GM21529 (cell line): ENCODE results near the gene DUOX1.

Experiments used
- ATAC-seq: cut with Tn5 transposase; IDR thresholded peaks from one replicate; pipeline ENCODE4 v1.9.1; 2021; ENCODE audit not compliant: unreplicated experiment

Gene DUOX1

GRCh38 chr15:45165536-45165935, 35.7 kb downstream of the DUOX1 start:
- ATAC-seq, result no peak

GRCh38 chr15:45166834-45167630, 37.2 kb downstream of the DUOX1 start:
- peak; percentile 95 for ATAC-seq

DNA sequence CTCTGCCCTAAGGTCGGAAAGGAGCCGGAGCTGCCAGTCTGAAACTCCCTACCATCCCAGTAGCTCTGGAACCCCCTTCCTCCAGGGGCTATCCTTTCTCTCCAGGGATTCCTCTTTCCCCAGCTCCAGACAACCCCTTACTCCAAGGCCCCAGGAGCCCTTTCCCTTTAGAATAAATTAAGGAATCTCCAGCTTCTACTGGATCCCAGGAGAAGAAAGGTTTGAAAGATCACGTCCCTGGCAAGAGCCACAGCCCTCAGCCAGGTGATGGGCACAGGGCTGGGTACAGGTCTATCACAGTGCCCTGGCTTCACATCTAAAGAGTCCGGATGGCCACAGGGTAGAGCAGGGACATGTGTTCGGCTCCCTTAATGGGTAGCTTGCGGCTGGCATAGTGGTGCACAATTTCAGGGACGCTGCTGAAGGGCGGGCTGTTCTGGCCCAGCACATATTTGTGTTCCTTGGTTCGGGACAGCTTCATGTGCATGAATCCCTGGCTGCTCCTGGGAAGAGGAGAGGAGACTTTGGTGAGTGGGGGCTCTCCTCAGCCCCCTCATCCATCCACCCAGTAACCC, 37.9 kb downstream of the DUOX1 start:
- no peak for ATAC-seq

DNA sequence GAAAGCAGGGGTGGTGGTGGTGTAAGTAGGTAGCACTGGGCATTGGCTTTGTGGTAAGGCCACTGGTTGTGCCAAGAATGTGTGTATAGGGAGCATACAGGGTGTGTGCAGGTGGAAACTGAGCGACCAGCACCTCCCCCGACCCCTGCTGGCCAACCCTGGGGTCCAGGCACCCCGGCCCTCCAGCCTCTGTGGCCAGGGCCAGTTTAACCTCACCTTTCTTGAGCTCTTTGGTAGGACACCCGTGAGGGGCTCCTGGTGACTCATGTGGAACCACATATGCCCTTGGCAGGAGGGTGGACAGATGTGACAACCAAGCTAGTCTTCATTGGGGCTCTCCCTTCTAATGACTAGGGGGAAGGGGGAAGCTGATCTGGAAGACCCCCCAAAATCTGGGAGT, 38.5 kb downstream of the DUOX1 start:
- no peak for ATAC-seq

GRCh38 chr15:45168751-45169551, 39.2 kb downstream of the DUOX1 start:
- no peak for ATAC-seq

- no peak for ATAC-seq
These were observed 40.0 kb downstream of the DUOX1 start for GRCh38 chr15:45169608-45170480.

DNA sequence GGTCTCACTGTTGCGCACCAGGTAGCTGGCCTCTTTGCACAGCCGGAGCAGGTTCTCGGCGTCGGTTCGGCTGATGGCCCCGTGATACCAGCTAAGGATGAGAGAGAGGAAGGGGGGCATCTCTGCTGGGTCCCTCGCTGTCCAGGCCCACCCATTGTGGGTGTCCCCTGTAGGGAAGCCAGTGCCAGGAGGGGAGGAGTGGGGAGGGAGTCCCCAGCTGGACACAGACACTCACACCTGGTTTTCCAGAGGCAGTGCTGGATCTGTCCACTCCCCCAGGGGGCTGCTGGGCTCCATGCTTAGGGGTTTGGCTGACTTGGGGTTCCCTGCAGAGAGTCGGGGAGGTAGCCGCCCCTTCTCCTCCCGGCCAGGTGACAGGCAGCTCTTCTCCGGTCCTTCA, 42.1 kb downstream of the DUOX1 start:
- no peak for ATAC-seq

- ATAC-seq, result no peak
These were observed 44.3 kb downstream of the DUOX1 start for GRCh38 chr15:45174069-45174468.

GRCh38 chr15:45174577-45174976, 44.8 kb downstream of the DUOX1 start:
- no peak for ATAC-seq

GRCh38 chr15:45177285-45177684, 47.5 kb downstream of the DUOX1 start:
- ATAC-seq, result no peak

GRCh38 chr15:45179221-45179985, 49.6 kb downstream of the DUOX1 start:
- no peak for ATAC-seq

DNA sequence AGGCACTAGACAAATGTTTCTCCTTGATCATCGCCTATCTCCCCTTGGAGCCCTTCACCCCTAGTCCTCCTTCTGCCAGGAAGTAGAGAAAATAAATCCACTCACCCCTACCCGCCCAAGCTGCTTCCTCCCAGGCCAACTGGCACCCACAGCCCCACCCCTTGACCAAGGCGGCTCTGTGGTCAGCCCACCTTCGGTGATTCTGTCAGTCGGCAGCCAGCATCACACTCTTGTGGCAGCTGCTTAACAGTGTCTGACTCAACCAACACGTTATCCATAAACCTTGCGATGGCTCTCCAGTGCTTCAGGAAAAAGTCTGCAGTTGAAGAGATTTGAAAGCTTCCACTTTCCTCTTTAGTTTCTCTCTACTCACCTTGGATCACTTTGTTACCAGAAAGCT, 50.4 kb downstream of the DUOX1 start:
- no peak for ATAC-seq

- ATAC-seq, result no peak
These were observed 51.0 kb downstream of the DUOX1 start for GRCh38 chr15:45180648-45181436.

- ATAC-seq, result no peak
These were observed 51.9 kb downstream of the DUOX1 start for GRCh38 chr15:45181491-45182285.

DNA sequence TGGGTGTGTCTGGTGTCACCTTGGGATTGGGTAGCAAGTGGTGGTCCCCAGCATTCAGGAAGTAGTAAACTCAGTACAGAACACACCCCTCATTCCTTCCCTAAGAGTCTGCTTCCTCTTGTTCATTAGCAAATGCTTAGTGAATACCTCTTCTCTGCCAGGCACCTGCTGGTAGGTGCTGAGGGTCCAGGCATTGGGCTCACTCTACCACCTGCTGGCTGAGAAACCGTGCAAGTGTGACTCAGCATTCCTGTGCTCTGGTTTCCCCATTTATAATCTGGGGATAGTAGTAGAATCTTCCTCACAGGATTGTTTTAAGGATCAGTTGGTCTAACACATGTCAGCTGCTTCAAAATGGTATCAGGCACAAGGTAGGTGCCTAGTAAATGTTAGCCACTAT, 53.2 kb downstream of the DUOX1 start:
- ATAC-seq, result no peak

DNA sequence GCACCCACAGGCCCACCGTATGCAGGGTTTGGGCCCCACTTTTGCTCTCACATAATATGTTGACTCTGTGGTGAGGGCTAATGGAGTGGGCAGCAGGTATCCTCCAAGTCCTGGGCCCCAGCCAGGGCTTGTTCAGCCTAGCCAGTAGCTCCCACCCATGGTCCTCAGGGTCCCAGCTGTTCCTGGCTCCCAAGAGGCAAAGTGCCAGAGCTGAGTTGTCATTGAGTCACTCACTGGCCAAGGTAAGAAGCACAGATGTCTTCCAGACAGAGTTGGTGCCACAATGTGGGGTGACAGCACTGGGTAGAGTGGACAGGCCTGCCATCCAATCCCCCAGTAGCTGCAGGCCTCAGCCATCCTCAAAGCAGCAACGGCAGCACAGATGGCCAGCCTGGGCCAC, 53.7 kb downstream of the DUOX1 start:
- ATAC-seq, result no peak

GRCh38 chr15:45184562-45185041, 54.8 kb downstream of the DUOX1 start:
- ATAC-seq, result no peak

- no peak for ATAC-seq
These were observed 55.4 kb downstream of the DUOX1 start for GRCh38 chr15:45185069-45185779.
